EL (cell line): ENCODE results near the gene WT1.
"Not testable (repeated sequence)": the region's sequence is repeated elsewhere in the genome, so short reads cannot be mapped to it uniquely, and the experiment has no call there.

ENCODE experiments used
- DNase-seq: peaks from one replicate; pipeline ENCODE4 v3.0.0-alpha.2; 2016

WT1 gene

GRCh38 chr11:32385998-32386397, 49.3 kb downstream of the WT1 start:
- peak; percentile 36 for DNase-seq

- DNase-seq: peak; percentile 19
Measured at GRCh38 chr11:32382339-32383049, 52.8 kb downstream of the WT1 start.

DNA sequence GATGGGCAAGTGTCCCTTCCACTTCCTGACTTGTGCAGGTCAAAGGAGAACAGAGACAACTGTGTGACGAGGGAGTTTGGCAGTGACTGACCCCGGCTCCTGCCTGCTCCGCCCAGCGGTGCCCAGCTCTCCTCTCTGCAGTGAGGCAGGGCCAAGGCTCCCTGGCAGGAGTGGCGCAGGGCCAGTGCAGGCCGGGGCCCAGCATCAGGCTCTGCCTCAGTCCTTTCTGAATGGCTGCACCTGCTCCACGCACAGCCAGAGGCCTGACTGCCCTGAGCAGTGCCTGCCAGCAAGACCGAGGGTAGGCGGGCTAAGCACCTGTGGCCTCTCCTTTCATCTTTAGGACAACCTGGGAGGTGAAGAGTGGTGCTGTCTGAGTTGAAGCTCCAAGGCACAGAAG, 54.2 kb downstream of the WT1 start:
- no peak for DNase-seq

- DNase-seq: no peak
Measured at GRCh38 chr11:32379719-32380118, 55.6 kb downstream of the WT1 start.

GRCh38 chr11:32375826-32376225, 59.5 kb downstream of the WT1 start:
- DNase-seq: no peak

GRCh38 chr11:32374261-32374711, 61.1 kb downstream of the WT1 start:
- peak; percentile 49 for DNase-seq

DNA sequence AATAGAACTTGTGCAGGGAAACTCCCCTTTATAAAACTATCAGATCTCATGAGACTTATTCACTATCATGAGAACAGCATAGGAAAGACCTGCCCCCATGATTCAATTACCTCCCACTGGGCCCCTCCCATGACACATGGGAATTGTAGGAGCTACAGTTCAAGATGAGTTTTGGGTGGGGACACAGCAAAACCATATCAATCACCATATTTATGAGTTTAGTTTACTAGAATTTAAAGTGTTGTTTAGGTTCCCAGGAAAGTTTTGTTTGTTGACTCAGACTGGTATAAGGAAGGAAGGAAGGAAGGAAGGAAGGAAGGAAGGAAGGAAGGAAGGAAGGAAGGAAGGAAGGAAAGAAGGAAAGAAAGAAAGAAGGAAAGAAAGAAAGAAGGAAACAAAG, 65.4 kb downstream of the WT1 start:
- DNase-seq: not testable (repeated sequence)

DNA sequence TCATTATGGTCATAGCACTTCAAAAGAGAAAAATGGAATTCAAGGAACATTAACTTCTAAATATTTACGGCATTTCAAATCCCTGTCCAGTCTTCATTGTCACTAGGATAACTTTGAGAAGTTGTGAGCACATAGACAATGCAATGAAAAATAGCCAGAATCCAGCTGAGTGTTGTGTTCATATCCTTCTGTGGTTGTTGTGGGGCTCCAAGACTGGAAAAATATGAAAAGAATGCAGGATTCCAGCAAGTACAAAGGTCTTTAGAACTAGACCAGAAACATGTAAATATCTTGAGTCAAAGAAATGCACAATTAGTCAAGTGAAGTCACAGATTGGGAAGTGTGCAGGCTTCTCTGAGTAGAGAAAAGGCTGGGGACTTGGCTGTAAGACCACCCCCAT, 68.7 kb downstream of the WT1 start:
- DNase-seq: peak; percentile 8

DNA sequence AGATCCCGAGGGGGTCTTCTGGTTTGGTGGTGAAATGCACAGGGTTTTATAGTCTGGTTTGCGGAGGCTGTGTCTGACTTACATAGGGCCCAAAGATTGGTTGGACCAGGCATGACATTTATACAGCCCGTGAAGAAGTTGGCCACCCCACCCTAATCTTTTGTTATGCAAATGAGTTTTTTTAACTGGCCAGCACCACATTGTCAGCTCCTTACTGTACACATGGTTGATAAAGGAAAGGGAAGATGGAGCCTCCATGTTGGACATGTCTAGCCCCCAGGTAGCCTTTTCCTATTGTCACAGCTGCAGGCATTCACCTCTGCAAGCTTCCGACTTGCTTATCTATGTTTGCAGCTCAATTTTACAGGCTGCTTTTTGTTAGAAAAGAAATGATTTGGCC, 70.1 kb downstream of the WT1 start:
- no peak for DNase-seq

DNA sequence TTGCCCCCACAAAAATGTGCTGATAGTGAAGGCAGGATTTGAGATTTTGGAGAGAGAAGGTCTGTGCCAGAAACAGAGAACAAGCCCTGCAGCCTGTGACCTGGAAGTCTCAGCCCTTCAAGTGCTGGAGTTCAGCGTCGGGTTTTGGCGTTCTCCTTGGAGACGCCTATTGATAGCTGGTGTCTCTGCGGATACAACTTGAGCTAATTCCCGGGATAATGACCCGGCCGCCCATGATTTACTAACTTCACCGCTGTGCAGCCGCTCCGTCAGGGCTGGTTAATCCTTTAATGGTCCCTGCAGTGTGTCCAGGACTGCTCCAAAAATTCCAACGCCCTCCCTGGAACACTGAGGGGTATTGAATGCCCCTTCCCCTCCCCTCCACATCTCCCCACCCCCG, 76.6 kb downstream of the WT1 start:
- no peak for DNase-seq

DNA sequence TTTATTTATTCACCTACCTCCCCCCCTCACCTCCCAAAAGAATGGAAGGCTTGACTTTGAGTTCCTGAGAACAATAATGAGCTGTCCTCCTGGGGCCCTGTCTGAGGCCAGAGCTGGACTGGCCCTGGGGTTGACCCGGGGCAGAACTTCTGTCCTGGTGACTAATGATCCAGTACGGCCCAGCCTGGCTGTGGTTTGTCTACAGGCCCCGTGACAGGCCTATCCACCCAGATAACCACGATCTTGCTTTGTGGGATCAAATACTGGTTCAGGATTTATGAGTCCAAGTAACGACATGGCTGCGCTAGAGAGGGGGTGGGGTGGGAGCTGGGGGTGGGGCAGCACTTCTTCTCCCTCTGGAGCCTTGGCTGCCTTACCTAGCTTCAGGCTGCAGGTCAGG, 81.5 kb downstream of the WT1 start:
- DNase-seq: no peak

DNA sequence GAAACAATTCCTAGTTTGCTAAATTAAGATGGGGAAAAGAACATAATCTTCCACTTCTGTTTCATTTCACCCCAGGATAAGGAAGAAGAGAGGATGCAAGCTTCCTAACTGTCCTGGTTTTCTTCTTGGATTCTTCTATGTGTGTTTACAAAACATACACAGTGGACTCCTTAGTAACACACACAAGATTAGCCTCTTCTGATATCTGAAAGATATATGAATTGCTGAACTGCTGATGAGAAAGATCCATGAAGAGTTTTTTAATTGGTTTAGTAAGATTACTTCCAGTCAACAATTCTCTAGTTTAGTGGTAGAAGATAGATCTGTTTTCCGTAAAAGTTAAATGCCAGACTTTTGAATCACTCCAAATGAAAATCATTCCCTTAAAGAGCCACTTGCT, 86.8 kb downstream of the WT1 start:
- no peak for DNase-seq

DNA sequence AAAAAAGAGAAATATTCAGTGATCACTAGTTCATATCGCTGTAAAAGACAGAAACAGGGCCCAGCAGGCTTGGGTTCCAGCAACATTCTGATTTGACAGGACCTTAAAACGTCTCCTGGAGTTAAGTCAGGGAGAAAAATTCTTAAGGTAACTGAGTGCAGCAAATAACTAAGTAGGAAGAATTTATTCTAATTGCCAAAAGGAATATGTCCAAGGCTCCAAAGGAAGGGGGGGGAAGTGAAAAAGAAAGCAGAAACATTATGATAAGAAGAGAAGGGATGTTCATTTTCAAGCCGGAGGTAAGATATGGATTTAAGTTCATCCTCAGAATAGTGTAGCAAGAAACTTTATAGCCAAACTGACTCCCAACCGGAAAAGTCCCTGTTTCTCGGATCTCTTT, 90.4 kb downstream of the WT1 start:
- DNase-seq: no peak

GRCh38 chr11:32343325-32344008, 91.9 kb downstream of the WT1 start:
- no peak for DNase-seq

DNA sequence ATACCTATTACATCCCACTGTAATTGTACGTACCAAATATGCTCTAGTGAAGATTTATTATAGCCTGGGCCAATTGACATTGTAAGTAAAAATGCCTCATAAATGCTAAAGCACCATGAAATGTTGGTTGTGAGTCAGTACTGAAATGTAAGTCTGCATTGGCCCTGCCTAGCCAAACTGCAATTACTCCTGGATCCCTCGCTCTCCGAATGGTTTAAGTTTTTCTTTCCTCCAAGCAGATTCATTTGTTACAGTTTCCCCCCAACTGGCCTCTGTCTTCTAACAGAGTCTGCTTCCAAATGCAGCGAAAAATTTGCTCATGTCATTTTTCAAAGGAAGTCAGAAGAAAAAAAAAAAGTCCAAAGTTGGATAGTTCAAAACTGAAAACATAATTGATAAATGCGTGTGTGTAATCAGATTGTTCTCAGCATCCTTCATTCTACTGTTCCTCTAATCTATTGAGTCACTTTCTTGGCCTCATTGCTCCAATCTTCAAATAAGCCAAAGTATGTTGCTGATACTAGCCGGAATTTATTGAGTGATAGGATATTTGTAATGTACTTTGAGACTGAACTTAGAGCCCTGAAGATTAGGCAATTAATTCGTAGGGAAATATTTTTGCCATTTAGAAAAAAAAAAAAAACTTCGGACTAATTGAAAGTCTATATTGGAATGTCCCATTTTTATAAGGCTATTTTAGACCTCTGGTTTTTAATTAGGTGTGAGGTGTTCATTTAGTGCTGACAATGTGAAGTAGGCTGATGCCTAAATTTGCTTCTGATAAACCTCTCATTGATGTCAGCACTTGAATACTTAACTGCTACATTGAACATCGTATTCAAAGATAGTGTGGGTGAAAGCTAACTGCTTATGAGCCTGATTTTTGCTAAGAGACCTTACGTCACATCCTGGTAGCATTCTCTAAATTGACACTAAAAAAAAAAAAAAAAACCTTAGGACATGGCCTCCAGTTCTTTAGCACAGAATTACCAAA, 93.4 kb downstream of the WT1 start:
- no peak for DNase-seq

- DNase-seq: no peak
Measured at GRCh38 chr11:32340181-32340580, 95.2 kb downstream of the WT1 start.
